ENCODE data around the gene RUNX1.

DNA sequence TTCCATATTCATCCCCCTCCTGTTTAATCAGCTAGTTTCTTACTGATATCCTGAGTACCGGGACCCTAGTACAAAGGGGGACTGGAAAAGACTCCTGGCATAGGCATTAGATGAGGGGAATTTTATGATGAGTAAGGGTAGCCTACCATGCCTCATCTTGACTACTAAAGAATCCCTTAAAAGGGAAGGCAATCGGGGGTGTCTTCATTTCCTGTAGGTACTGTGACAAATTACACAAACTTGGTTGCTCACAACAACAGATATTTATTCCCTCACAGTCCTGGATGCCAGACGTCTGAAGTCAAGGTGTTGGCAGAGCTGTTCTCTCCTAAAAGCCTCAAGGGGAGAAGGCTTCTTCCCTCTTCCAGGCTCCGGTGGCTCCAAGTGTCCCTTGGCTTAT lies 28.9 kb upstream of the RUNX1 start:
- TF ChIP-seq POLR2AphosphoS5 (IDR thresholded peaks at IDR 0.05) (no peak), POLR2A (IDR thresholded peaks at IDR 0.05) (no peak)
